ENCODE results near the gene NLGN3.

Gene NLGN3

GRCh38 chrX:71144651-71145050, at the start of gene NLGN3:
TSS of gene NLGN3 (plus strand) at chrX:71144841. CDS start at chrX:71147750, 2,909 bp downstream.
- DNase-seq (ENCODE audit: low read depth in 3 of 3): no peak

GRCh38 chrX:71095033-71095432, 49.6 kb upstream of the NLGN3 start:
- DNase-seq (ENCODE audit: low read depth in 3 of 3): no peak

GRCh38 chrX:71095555-71095980, 49.1 kb upstream of the NLGN3 start, which contains the start of gene FOXO4:
TSS of gene FOXO4 (plus strand) at chrX:71095851. CDS start at chrX:71096529, 678 bp downstream.
- peak; percentile 67 to 77 (median 76) for DNase-seq (ENCODE audit: low read depth in 3 of 3)

- DNase-seq (ENCODE audit: low read depth in 3 of 3): no peak
Measured at GRCh38 chrX:71095981-71096759, 48.5 kb upstream of the NLGN3 start.

GRCh38 chrX:71096760-71097032, 47.9 kb upstream of the NLGN3 start:
- DNase-seq (ENCODE audit: low read depth in 3 of 3): no peak

- peak in 2 of 3 donors; percentile 39 to 74 for DNase-seq (ENCODE audit: low read depth in 3 of 3)
Measured at GRCh38 chrX:71098302-71098701, 46.3 kb upstream of the NLGN3 start.

- DNase-seq (ENCODE audit: low read depth in 3 of 3): no peak
Measured at GRCh38 chrX:71098951-71099506, 45.6 kb upstream of the NLGN3 start.

- no peak for DNase-seq (ENCODE audit: low read depth in 3 of 3)
Measured at GRCh38 chrX:71099736-71100135, 44.9 kb upstream of the NLGN3 start.

GRCh38 chrX:71100581-71101505, 43.8 kb upstream of the NLGN3 start:
- DNase-seq (ENCODE audit: low read depth in 3 of 3): no peak

GRCh38 chrX:71102292-71102691, 42.3 kb upstream of the NLGN3 start:
- no peak for DNase-seq (ENCODE audit: low read depth in 3 of 3)

GRCh38 chrX:71103110-71103983, 41.3 kb upstream of the NLGN3 start:
- DNase-seq (ENCODE audit: low read depth in 3 of 3): no peak

- DNase-seq (ENCODE audit: low read depth in 3 of 3): no peak
Measured at GRCh38 chrX:71105628-71106027, 39.0 kb upstream of the NLGN3 start.

GRCh38 chrX:71106427-71106826, 38.2 kb upstream of the NLGN3 start, which contains the start of gene CXorf65:
TSS of gene CXorf65 (minus strand) at chrX:71106740. CDS start at chrX:71106556, 184 bp downstream.
- DNase-seq (ENCODE audit: low read depth in 3 of 3): no peak

- DNase-seq (ENCODE audit: low read depth in 3 of 3): no peak
Measured at GRCh38 chrX:71107245-71107644, 37.4 kb upstream of the NLGN3 start.

- no peak for DNase-seq (ENCODE audit: low read depth in 3 of 3)
Measured at GRCh38 chrX:71107762-71108360, 36.8 kb upstream of the NLGN3 start.

- no peak for DNase-seq (ENCODE audit: low read depth in 3 of 3)
Measured at GRCh38 chrX:71109051-71109450, 35.6 kb upstream of the NLGN3 start.

GRCh38 chrX:71111141-71111843, 33.3 kb upstream of the NLGN3 start, which contains the start of gene IL2RG:
TSS of gene IL2RG (minus strand) at chrX:71111577. CDS start at chrX:71111539, 38 bp downstream.
- DNase-seq (ENCODE audit: low read depth in 3 of 3): peak; percentile 44 to 73 (median 46)

- DNase-seq (ENCODE audit: low read depth in 3 of 3): no peak
Measured at GRCh38 chrX:71111921-71112431, 32.7 kb upstream of the NLGN3 start.

- no peak for DNase-seq (ENCODE audit: low read depth in 3 of 3)
Measured at GRCh38 chrX:71117358-71117757, 27.3 kb upstream of the NLGN3 start.

Measured in stimulated activated CD4-positive, alpha-beta T cell treated with anti-CD3 and anti-CD28 coated beads, TNF-alpha, amount 100 ng/mL, for 48 hours (primary cell).